PC-3 (cell line): Measurements from ENCODE around the gene ELF2. TPM values are rescaled to one million over a fixed set of nuclear protein-coding genes. Genes with fewer than 3 reads are reported as not detected.

Source experiments
- ATAC-seq: fragments of 200-7000 bp; cut with Tn5 transposase; 2 replicates; pipeline ENCODE4 v1.9.1; 2020; ENCODE audit warnings: mild to moderate bottlenecking, moderate library complexity
- BruUV-seq: library from RNA; stranded (reverse); fragments of 400-500 nt; replicated peaks from 2 replicates; lab custom pipeline; 2021; lab: Mats Ljungman, UMichigan
- CTCF ChIA-PET: fragments of 300-600 bp; sonication (Branson Sonifier 250); formaldehyde crosslinking; loops from one replicate; lab custom pipeline; 2022; ENCODE audit warnings: antibody characterized with exemption; lab: Charles Lee
- POLR2A ChIA-PET: fragments of 300-600 bp; sonication (Branson Sonifier 250); formaldehyde crosslinking; loops from one replicate; lab custom pipeline; 2022; ENCODE audit warnings: antibody characterized with exemption; ENCODE audit not compliant: unreplicated experiment; lab: Charles Lee
- DNase-seq: peaks from one replicate; pipeline ENCODE4 v3.0.0-alpha.2; 2015
- H2AFZ ChIP-seq: fragments of 300-600 bp; sonication (generic); 2 replicates; pipeline ENCODE4 v1.6.0; 2016; ENCODE audit warnings: antibody characterized with exemption, low read length
- H3F3A ChIP-seq: fragments of 300-600 bp; sonication (generic); one replicate; pipeline ENCODE4 v1.6.0; 2017; ENCODE audit warnings: antibody characterized with exemption, low read length, control low read depth, mild to moderate bottlenecking; ENCODE audit not compliant: unreplicated experiment
- H3K27ac ChIP-seq: fragments of 300-600 bp; sonication (generic); 2 replicates; pipeline ENCODE4 v1.5.1; 2016; ENCODE audit warnings: mild to moderate bottlenecking, low read length
- H3K27me3 ChIP-seq: fragments of 300-600 bp; sonication (generic); 2 replicates; pipeline ENCODE4 v1.6.1; 2016; ENCODE audit warnings: low read length, mixed read lengths
- H3K36me3 ChIP-seq: fragments of 300-600 bp; sonication (generic); 2 replicates; pipeline ENCODE4 v1.6.1; 2016; ENCODE audit warnings: low read depth, mixed run types, low read length, mixed read lengths
- H3K4me1 ChIP-seq: fragments of 300-600 bp; sonication (generic); 2 replicates; pipeline ENCODE4 v1.5.1; 2016; ENCODE audit warnings: low read length; ENCODE audit not compliant: insufficient read depth
- H3K4me2 ChIP-seq: fragments of 300-600 bp; sonication (generic); 2 replicates; pipeline ENCODE4 v1.6.0; 2016; ENCODE audit warnings: low read length
- H3K4me3 ChIP-seq: fragments of 300-600 bp; sonication (generic); 2 replicates; pipeline ENCODE4 v1.5.1; 2016; ENCODE audit warnings: mild to moderate bottlenecking, low read length, mixed read lengths
- H3K79me2 ChIP-seq: fragments of 300-600 bp; sonication (generic); 2 replicates; pipeline ENCODE4 v1.6.1; 2017; ENCODE audit warnings: low read length, mixed read lengths
- H3K9ac ChIP-seq: fragments of 300-600 bp; sonication (generic); 2 replicates; pipeline ENCODE4 v1.6.0; 2016; ENCODE audit warnings: mild to moderate bottlenecking, low read length
- H3K9me2 ChIP-seq: fragments of 300-600 bp; sonication (generic); replicated peaks from 2 replicates; pipeline ENCODE4 v1.6.1; 2016; ENCODE audit warnings: mixed run types, low read length, mixed read lengths
- H3K9me3 ChIP-seq: fragments of 300-600 bp; sonication (generic); 2 replicates; pipeline ENCODE4 v1.6.1; 2016; ENCODE audit warnings: low read length, mixed read lengths
- H4K20me1 ChIP-seq: fragments of 300-600 bp; sonication (generic); 2 replicates; pipeline ENCODE4 v1.6.1; 2016; ENCODE audit warnings: low read length, mixed read lengths
- CTCF ChIP-seq: fragments of 300-600 bp; sonication (generic); conservative IDR thresholded peaks from 2 replicates; pipeline ENCODE4 v1.5.1; 2017; ENCODE audit warnings: antibody characterized with exemption, low read depth, mild to moderate bottlenecking, low read length
- EZH2 ChIP-seq: fragments of 300-600 bp; sonication (generic); IDR thresholded peaks from one replicate; pipeline ENCODE4 v1.6.1; 2017; ENCODE audit warnings: antibody characterized with exemption, mild to moderate bottlenecking, low read length; ENCODE audit not compliant: unreplicated experiment
- EZH2phosphoT487 ChIP-seq: fragments of 300-600 bp; sonication (generic); IDR thresholded peaks from 2 replicates; pipeline ENCODE4 v1.6.1; 2018; ENCODE audit warnings: mild to moderate bottlenecking, antibody characterized with exemption, low read length, borderline replicate concordance
- intact Hi-C: fragments of 100-400 bp; cut with micrococcal nuclease; formaldehyde crosslinking; loops from 2 replicates; pipeline ENCODE4 v1.9.0; 2023
- total RNA-seq: library from RNA; depleted of rRNA; stranded (reverse); fragments of >200 nt; gene quantifications from 2 replicates; pipeline ENCODE4 v1.2.3, GENCODE V29; 2014

ELF2 gene
- total RNA-seq, 1 experiment from 2014 or later, result 18.5 TPM

GRCh38 chr4:139222215-139222614 lies 45.2 kb upstream of the ELF2 start:
- no peaks in the 10 kb centered on the region for H3K4me1 ChIP-seq
- intact Hi-C loops, result no loop called here
- no peak for TF ChIP-seq EZH2phosphoT487
- TF ChIP-seq EZH2, result no peak
- TF ChIP-seq CTCF, result no peak
- H3K27ac ChIP-seq, result no peak overlapping the region
- no peak overlapping the region for H3K4me2 ChIP-seq
- ChIA-PET CTCF (no interaction called here), POLR2A (no interaction called here)
- H3K9me2 ChIP-seq, result no peaks in the 10 kb centered on the region
- H3K27me3 ChIP-seq, result no peaks in the 10 kb centered on the region
- no peak for DNase-seq
- no peaks in the 10 kb centered on the region for H3K36me3 ChIP-seq
- no peaks in the 10 kb centered on the region for H3K9me3 ChIP-seq
- H3K9ac ChIP-seq, result no peak overlapping the region
- no TSS peak for BruUV-seq
- H3K79me2 ChIP-seq, result no peaks in the 10 kb centered on the region
- ATAC-seq, result no peak
- no peaks in the 10 kb centered on the region for H4K20me1 ChIP-seq
- H2AFZ ChIP-seq, result no peak overlapping the region
- no peak overlapping the region for H3K4me3 ChIP-seq
- H3F3A ChIP-seq, result no peaks in the 10 kb centered on the region

GRCh38 chr4:139221687-139222086 lies 44.7 kb upstream of the ELF2 start:
- H3K79me2 ChIP-seq, result no peaks in the 10 kb centered on the region
- H3K4me2 ChIP-seq, result no peak overlapping the region
- intact Hi-C loops, result no loop called here
- ATAC-seq, result no peak
- H3K9me2 ChIP-seq, result no peaks in the 10 kb centered on the region
- no peaks in the 10 kb centered on the region for H3K4me1 ChIP-seq
- no peak overlapping the region for H3K9ac ChIP-seq
- H3K9me3 ChIP-seq, result no peaks in the 10 kb centered on the region
- DNase-seq, result no peak
- POLR2A ChIA-PET, result no interaction called here
- H3K36me3 ChIP-seq, result no peaks in the 10 kb centered on the region
- H3K27ac ChIP-seq, result no peak overlapping the region
- no peak overlapping the region for H3K4me3 ChIP-seq
- CTCF ChIA-PET, result no interaction called here
- TF ChIP-seq CTCF, result no peak
- no peak for TF ChIP-seq EZH2
- no peak for TF ChIP-seq EZH2phosphoT487
- BruUV-seq, result no TSS peak
- H3F3A ChIP-seq, result no peaks in the 10 kb centered on the region
- no peaks in the 10 kb centered on the region for H4K20me1 ChIP-seq
- H3K27me3 ChIP-seq, result no peaks in the 10 kb centered on the region
- no peak overlapping the region for H2AFZ ChIP-seq

GRCh38 chr4:139219450-139220055 lies 42.5 kb upstream of the ELF2 start:
- no peak overlapping the region for H3K4me2 ChIP-seq
- no peak overlapping the region for H2AFZ ChIP-seq
- ChIA-PET CTCF (no interaction called here), POLR2A (no interaction called here)
- no peak overlapping the region for H3K9ac ChIP-seq
- H3K79me2 ChIP-seq, result no peaks in the 10 kb centered on the region
- no peaks in the 10 kb centered on the region for H3K9me2 ChIP-seq
- H3K27me3 ChIP-seq, result no peaks in the 10 kb centered on the region
- intact Hi-C loops, result no loop called here
- no TSS peak for BruUV-seq
- ATAC-seq, result no peak
- DNase-seq, result no peak
- H3K27ac ChIP-seq, result no peak overlapping the region
- H3K4me3 ChIP-seq, result no peak overlapping the region
- no peaks in the 10 kb centered on the region for H3K9me3 ChIP-seq
- no peak for TF ChIP-seq CTCF
- no peak for TF ChIP-seq EZH2phosphoT487
- no peak for TF ChIP-seq EZH2
- H3F3A ChIP-seq, result no peaks in the 10 kb centered on the region
- no peaks in the 10 kb centered on the region for H3K4me1 ChIP-seq
- H4K20me1 ChIP-seq, result no peaks in the 10 kb centered on the region
- no peaks in the 10 kb centered on the region for H3K36me3 ChIP-seq
